Inflammatory macrophage treated with lipopolysaccharide for 4 hours (primary cell): Measurements from ENCODE around the gene ZBTB18.

ENCODE experiments used
- DNase-seq: peaks from one replicate; pipeline ENCODE4 v3.0.0-alpha.2; 2020

The ZBTB18 gene

GRCh38 chr1:244092293-244092963 is 41.3 kb downstream of the ZBTB18 start:
- DNase-seq, result no peak

- no peak for DNase-seq
Measured at GRCh38 chr1:244092964-244093638, 42.0 kb downstream of the ZBTB18 start.

DNA sequence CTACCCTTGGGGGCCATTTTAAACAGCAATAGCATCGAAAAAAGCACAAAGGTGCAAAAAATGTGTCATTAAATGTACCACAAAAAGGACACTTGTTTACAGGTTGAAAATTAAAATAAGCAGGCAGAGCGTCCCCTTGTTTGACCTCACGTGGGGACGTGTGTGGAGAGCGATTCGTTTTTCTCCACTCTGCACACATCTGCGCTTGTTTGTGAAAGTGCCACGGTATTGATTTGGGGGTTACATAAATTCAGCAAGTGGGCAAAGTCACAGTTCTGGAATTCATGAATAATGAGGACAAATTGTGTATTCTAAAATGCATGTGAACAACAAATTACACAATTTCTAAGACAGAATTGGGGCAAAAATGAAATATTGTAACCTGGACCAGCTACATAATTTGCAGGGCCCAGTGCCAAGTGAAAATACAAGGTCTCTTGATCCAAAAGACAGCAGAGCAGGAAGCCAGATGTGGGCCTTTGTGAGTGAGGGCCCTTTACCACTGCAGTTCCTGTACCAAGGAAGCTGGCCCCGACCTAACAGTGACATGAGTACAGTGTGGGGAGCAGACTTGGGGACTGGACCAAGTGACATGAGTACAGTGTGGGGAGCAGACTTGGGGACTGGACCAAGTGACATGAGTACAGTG is 43.9 kb downstream of the ZBTB18 start:
- DNase-seq, result no peak

DNA sequence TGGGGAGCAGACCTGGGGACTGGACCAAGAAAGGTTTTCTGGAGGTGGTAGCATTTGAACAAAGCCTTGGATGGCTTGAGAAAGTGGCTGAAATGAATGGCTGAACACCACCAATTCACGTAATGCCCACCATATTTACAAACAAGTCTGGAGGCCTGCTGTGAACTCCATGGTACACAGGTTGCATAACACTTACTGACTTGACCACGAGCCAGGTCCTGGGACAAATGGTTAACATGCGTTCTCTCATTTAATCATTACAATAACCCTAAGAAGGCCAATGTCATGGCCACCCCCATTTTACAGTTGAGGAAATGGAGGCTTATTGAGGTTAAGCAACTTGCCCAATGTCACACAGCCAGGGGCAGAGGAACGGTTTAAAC is 44.4 kb downstream of the ZBTB18 start:
- no peak for DNase-seq

DNA sequence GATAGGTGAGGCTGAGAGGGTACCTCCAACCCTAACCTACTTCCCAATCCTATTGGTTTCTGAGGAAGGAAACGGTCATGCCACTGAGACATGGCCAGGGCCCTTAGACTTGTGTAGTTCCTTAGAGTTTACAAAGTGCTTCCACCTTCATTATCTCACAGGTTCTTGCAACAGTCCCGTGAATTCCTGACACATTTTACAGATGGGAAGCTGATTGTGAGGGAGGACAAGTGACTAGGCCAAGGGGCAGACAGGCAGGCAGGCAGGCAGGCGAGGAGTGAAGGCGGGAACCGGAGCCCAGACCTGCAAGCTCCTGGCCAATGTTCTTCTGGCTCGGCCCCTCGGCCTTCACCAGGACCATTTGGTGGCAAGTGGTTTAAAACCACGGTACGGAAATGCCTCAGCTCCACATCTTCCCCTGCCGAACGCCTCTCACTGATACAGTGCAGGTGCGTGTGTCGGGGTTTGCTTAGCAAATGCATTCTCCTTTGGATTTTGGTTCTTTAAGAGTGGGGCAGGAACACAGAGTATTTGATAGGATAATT is 45.1 kb downstream of the ZBTB18 start:
- DNase-seq, result no peak

- no peak for DNase-seq
Measured at GRCh38 chr1:244096691-244097090, 45.6 kb downstream of the ZBTB18 start.

DNA sequence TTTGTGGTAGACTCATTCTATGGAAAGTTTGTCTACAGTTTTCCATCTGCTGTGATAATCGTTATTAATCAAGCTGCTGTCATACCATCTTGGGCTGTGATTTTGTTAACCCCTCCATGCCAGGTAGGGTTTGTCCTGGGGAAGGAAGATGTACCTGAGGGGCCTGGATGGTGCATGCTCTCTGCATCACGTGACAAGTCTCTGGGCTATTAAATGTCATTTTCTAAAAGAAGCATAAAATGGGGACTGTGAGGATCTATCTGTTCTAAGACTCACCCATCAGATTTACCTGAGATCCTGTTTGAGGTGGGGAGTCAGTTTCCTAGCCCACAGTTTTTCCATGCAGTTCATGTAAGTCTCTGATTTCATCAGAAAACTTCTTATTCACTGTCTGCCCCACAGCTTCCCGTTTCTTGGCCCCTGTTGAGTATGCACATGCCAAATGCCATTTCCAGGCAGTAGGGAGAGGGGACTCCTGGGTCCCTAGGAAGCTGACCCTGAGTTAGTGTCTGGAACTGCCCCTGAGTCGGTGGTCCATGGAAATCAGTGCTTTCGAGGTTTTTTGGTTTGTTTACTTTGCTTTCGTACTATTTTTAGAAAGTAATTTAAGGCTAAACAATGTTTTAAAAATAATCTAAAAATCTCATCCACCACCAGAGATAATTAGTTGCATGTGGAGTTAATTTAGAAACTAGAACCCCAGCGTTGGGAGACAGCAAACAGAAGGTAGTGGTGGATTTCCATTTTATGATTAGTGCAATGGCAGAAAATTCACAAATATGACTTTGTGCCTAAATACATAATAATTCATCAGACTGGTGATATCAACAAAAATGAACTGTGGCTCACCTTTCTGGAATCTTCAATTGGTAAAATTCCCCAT is 46.7 kb downstream of the ZBTB18 start:
- DNase-seq, result no peak

DNA sequence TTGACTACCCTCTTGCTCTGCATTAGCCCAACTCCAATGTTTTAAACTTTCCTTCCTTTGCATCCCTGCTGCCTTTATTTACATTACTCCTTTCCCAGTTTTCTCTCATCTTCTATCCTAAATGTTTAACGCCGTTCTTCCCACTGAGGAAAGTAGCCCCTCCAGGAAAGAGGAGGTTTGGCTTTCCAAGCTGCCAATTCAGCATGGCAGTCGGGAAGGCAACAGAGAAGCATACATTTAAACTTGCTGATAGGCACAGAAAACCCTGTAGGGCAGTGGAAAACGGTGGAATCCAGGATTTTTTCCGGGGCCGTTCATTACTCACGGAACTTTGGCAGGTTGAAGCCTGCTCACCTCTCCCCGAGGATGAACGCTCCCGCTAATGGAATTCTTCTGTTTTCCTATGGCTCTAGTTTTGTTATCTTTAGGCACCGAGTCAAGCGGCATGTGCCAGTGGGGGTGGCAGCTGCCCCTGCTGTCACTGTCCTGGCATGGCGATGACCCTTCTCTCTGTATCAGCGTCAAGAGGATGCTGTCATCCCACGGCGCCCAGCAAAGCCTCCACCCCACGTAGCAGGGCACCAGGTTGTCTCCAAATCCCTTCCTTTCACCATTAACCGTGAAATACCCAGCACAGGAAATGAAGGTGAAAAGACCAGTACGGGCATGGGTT is 48.3 kb downstream of the ZBTB18 start:
- DNase-seq, result no peak

DNA sequence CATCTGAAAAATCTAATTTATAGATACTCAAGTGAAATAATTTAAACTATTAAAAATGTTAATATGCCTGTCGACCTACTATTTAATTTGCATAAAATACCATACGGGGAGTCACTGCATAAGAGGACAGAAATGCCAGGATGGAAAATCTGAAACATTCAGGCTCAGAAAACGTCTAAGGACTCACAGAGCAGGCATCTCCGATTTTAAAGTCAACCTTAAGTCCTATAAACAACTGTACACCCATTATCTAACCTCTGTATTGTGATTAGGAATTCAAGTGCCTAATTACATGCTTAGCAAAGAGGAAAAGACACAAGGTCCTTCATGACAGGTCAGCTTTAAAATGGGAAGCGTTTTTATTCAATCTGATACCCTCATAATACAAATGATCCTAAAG is 49.2 kb downstream of the ZBTB18 start:
- no peak for DNase-seq

DNA sequence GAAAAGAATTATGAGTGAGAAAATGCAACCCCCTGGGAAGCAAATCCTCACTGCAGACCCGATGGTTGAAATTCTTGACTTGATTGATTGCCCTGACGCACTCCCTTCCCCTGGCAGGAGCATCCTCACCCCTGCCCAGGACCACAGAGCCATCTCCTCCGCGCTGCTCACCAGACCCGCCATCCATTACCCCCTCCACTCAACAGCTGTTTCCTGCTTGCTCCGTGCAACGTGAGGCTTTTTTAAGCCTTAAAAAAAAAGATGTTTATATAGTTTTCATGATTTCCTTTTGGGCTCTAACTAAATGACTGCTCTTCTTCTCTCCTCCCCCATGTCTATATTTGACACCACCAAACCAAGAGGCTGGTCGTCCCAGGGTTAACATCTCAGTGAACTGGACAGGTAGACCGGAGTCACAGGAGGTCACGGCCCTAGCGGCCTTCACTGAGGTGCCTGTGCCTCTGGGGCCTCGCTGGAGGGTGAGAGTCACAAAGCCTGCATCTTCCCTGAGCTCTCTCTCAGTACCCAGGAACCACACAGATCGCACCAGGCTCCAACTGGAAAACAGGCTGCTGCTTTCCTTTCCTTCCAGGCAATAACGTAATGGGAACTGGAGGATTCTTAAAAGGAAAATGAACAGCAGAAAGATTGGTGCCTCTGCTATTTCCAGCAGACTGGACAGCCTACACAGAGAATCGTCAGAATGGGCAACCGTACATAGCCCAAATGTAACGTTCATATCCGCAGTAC is 49.8 kb downstream of the ZBTB18 start:
- no peak for DNase-seq

DNA sequence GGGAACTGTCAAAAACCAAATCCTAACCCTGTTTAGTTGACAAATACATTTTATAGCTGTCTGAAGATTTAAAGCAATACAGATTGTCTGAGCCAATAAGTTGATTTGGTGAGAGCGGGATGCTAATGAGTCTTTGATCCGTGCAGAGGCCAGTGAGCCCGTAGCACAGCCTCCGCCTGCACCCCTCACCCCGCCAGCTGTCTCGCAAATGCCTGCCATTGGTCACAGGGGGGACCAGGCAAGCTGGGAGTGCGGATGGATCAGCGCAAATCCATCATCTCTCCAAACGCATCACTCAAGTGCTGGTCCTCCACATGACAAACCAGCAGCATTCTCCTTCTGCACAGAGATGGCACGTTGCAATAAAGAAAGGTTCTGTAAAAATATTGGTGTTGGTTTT is 51.0 kb downstream of the ZBTB18 start:
- DNase-seq, result no peak

- no peak for DNase-seq
Measured at GRCh38 chr1:244102468-244102867, 51.4 kb downstream of the ZBTB18 start.

DNA sequence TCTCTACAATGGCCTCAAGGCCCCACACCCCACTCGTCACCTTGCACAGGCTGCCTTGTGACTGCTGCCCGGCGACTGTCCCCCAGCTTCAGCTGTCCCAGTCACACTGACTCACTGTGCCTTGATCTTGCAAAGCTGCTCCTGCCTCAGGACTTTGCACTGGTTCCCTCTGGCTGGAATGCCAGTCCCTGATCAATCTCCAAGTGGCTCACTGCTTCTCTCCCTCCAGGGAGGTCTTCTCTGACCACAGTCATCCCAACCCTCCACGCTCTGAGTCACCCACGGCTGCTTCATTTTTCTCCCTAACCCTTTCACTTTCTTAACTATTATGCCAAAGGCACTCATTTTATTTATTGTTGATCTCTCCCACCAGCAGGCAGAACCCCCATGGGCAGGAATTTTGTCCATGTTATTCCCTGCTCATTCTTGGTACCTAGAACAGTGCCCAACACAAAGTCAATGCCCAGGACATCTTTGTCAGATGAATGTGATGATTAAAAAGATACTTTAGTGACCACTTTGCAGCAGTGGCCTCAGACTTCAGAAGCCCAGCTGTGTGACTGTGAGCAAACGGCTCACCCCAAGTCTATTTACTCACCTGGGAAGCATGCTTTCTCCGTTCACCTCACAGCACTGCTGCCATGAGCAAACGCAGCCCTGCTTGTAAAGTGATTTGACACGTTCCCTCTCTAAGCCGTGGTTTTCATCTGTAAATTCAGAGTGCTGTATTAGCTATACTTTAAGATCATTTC is 53.4 kb downstream of the ZBTB18 start:
- no peak for DNase-seq

DNA sequence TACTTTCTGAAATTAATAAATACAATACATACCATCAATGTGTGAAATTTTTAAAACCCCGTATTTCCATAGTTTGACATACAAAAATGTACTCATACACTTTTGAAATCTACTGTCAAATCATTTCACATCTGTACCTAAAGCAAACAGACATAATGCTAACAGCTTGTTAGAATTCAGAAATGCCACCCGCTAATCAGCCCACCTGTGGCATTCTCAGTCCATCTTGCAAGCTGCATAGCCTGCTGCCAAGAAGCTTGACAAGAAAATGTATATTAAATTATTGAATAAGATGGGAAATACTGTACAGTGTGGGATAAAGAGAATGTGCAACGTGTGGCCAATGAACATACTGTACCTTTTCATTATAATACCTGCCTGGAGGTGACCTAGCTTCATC is 55.1 kb downstream of the ZBTB18 start:
- DNase-seq, result no peak
